A673 (cell line): ENCODE results near the gene URAD. TPM values are rescaled to one million over a fixed set of nuclear protein-coding genes. Genes with fewer than 3 reads are reported as not detected.
A peak's percentile ranks its signal among the peaks of the same experiment; 100 is the strongest.

Experiments
- BruUV-seq: library from RNA; stranded (reverse); fragments of 400-500 nt; replicated peaks from 2 replicates; lab custom pipeline; 2021; lab: Mats Ljungman, UMichigan
- CTCF ChIA-PET: fragments of 300-600 bp; sonication (Branson Sonifier 250); formaldehyde crosslinking; loops from one replicate; lab custom pipeline; 2022; ENCODE audit warnings: antibody characterized with exemption; lab: Charles Lee
- POLR2A ChIA-PET: fragments of 300-600 bp; sonication (Branson Sonifier 250); formaldehyde crosslinking; loops from one replicate; lab custom pipeline; 2022; ENCODE audit warnings: antibody characterized with exemption; ENCODE audit not compliant: low non-redundant PET; lab: Charles Lee
- DNase-seq: peaks from one replicate; pipeline ENCODE4 v3.0.0-alpha.2; 2015; ENCODE audit warnings: low spot score
- H3K27ac ChIP-seq: fragments of 200-600 bp; sonication (generic); 2 replicates; pipeline ENCODE4 v1.5.1; 2016; ENCODE audit warnings: mixed run types, low read depth, mild to moderate bottlenecking, mixed read lengths, antibody characterized with exemption, low read length; ENCODE audit not compliant: poor library complexity, severe bottlenecking
- H3K27me3 ChIP-seq: fragments of 200-600 bp; sonication (generic); replicated peaks from 2 replicates; pipeline ENCODE4 v1.6.1; 2017; ENCODE audit warnings: mixed run types, low read depth, mild to moderate bottlenecking, mixed read lengths, antibody characterized with exemption, low read length; ENCODE audit not compliant: insufficient read depth, poor library complexity
- H3K36me3 ChIP-seq: fragments of 200-600 bp; sonication (generic); 2 replicates; pipeline ENCODE4 v1.6.1; 2016; ENCODE audit warnings: mixed run types, mild to moderate bottlenecking, mixed read lengths, antibody characterized with exemption, low read length; ENCODE audit not compliant: insufficient read depth, poor library complexity, severe bottlenecking
- H3K4me1 ChIP-seq: fragments of 200-600 bp; sonication (generic); 2 replicates; pipeline ENCODE4 v1.6.1; 2017; ENCODE audit warnings: mixed run types, mild to moderate bottlenecking, mixed read lengths, antibody characterized with exemption, low read length; ENCODE audit not compliant: insufficient read depth, poor library complexity, severe bottlenecking
- H3K4me3 ChIP-seq: fragments of 200-600 bp; sonication (generic); 2 replicates; pipeline ENCODE4 v1.5.1; 2016; ENCODE audit warnings: low read depth, mixed run types, mild to moderate bottlenecking, mixed read lengths, low read length; ENCODE audit not compliant: poor library complexity, severe bottlenecking
- H3K9me3 ChIP-seq: fragments of 200-600 bp; sonication (generic); 2 replicates; pipeline ENCODE4 v1.6.1; 2016; ENCODE audit warnings: mixed run types, low read depth, mild to moderate bottlenecking, mixed read lengths, antibody characterized with exemption, low read length; ENCODE audit not compliant: poor library complexity, severe bottlenecking
- CTCF ChIP-seq: fragments of 300-800, 200-600 bp; sonication (generic); conservative IDR thresholded peaks from 2 replicates; pipeline ENCODE4 v1.5.1; 2017; ENCODE audit warnings: low read depth, mild to moderate bottlenecking, antibody characterized with exemption, low read length, moderate library complexity, mixed read lengths
- EZH2 ChIP-seq: fragments of 200-600 bp; sonication (generic); IDR thresholded peaks from 2 replicates; pipeline ENCODE4 v1.6.1; 2017; ENCODE audit warnings: borderline replicate concordance, low read depth, mild to moderate bottlenecking, mixed read lengths, antibody characterized with exemption, low read length; ENCODE audit not compliant: poor library complexity, severe bottlenecking
- intact Hi-C: fragments of 100-400 bp; cut with micrococcal nuclease; formaldehyde crosslinking; loops from one replicate; pipeline ENCODE4 v1.10.0; 2022; ENCODE audit not compliant: unreplicated experiment
- total RNA-seq: library from RNA; stranded (reverse); gene quantifications from 2 replicates; pipeline ENCODE4 v1.2.3, GENCODE V29; 2021

URAD gene
- total RNA-seq, 1 experiment from 2014 or later: not detected

DNA sequence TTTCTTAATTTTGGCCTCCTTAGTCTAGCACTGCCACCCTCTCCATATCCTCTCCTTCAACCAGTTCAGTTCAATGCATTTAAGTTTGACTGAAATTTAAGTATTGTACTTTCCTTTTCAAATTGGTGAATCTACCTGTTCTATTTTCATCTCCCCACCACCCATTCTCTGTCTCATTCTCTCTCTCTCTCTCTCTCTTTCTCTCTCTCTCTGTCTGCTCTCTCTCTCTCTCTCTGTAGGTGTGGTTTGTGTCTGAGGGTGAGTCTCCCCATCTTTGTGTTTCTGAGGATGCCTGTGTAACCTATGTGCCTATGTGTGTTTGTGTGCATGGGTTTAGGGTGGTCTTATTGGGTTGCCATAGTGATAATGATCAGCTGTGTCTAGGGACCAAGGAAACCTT lies 58.6 kb downstream of the URAD start:
- POLR2A ChIA-PET: no interaction called here
- no peak for TF ChIP-seq EZH2
- no peak for TF ChIP-seq CTCF
- CTCF ChIA-PET: no interaction called here
- Histone ChIP-seq H3K27me3 (peaks cover 72% of the 10 kb centered on the region), H3K4me1 (no peaks in the 10 kb centered on the region), H3K9me3 (no peaks in the 10 kb centered on the region), H3K27ac (no peak overlapping the region), H3K4me3 (no peak overlapping the region), H3K36me3 (no peaks in the 10 kb centered on the region)
- DNase-seq: no peak
- no TSS peak for BruUV-seq
- intact Hi-C loops: no loop called here

- ChIA-PET CTCF (no interaction called here), POLR2A (no interaction called here)
- H3K4me3 ChIP-seq: no peak overlapping the region
Observed at GRCh38 chr13:27928805-27929753, 59.4 kb downstream of the URAD start.

DNA sequence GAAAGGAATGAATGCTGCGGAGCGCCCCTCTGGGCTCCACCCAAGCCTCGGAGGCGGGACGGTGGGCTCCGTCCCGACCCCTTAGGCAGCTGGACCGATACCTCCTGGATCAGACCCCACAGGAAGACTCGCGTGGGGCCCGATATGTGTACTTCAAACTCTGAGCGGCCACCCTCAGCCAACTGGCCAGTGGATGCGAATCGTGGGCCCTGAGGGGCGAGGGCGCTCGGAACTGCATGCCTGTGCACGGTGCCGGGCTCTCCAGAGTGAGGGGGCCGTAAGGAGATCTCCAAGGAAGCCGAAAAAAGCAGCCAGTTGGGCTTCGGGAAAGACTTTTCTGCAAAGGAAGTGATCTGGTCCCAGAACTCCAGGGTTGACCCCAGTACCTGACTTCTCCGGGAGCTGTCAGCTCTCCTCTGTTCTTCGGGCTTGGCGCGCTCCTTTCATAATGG lies 60.1 kb downstream of the URAD start:
- TF ChIP-seq EZH2: peak; percentile 12
- TF ChIP-seq CTCF: no peak
- intact Hi-C loops: no loop called here
- no peaks in the 10 kb centered on the region for H3K4me1 ChIP-seq
- CTCF ChIA-PET: no interaction called here
- H3K27me3 ChIP-seq: peaks cover 86% of the 10 kb centered on the region
- no peak overlapping the region for H3K27ac ChIP-seq
- POLR2A ChIA-PET: no interaction called here
- no peak overlapping the region for H3K4me3 ChIP-seq
- no TSS peak for BruUV-seq
- DNase-seq: no peak
- no peaks in the 10 kb centered on the region for H3K36me3 ChIP-seq
- H3K9me3 ChIP-seq: no peaks in the 10 kb centered on the region

More at GRCh38 chr13:27928805-27929753, 59.4 kb downstream of the URAD start:
- no peak for DNase-seq
- H3K4me1 ChIP-seq: no peaks in the 10 kb centered on the region
- no peaks in the 10 kb centered on the region for H3K36me3 ChIP-seq
- intact Hi-C loops: no loop called here
- peaks cover 79% of the 10 kb centered on the region for H3K27me3 ChIP-seq
- BruUV-seq: no TSS peak
- no peaks in the 10 kb centered on the region for H3K9me3 ChIP-seq
- TF ChIP-seq EZH2: peak; percentile 72
- TF ChIP-seq CTCF: no peak
- no peak overlapping the region for H3K27ac ChIP-seq

Other genes with a start within 250 kb of the URAD start
- not detected in 2 replicates for gene GSX1, start 196.2 kb downstream of the URAD start, total RNA-seq
- gene PDX1, start 68.7 kb downstream of the URAD start, total RNA-seq: not detected in 2 replicates
- not detected in 2 replicates for gene CDX2, start 19.4 kb downstream of the URAD start, total RNA-seq
- gene FLT3, start 111.9 kb upstream of the URAD start, total RNA-seq: 0.15 and 0.22 TPM in 2 replicates
- 41.5 and 46.1 TPM in 2 replicates for gene PAN3, start 149.9 kb upstream of the URAD start, total RNA-seq